Adrenal gland (tissue), 12 donors: ENCODE measurements around the gene GALNT6. TPM values are rescaled to one million over a fixed set of nuclear protein-coding genes. Genes with fewer than 3 reads are reported as not detected.

Experiments
- DNase-seq, 7 donors: peaks; one replicate each; pipeline ENCODE4 v3.0.0-alpha.2; 2019 to 2020
- H3K27ac ChIP-seq, 5 donors: fragments of 200-600 bp; sonication (generic) in 4 of 5; 1 replicate in 3 of 5; 2 replicates in 2 of 5; pipeline versions ENCODE4 v1.5.1 to v1.8.0; 2016 to 2020; ENCODE audit warnings: mild to moderate bottlenecking in 1 of 5
- H3K27me3 ChIP-seq: fragments of 200-600 bp; 2 replicates; pipeline ENCODE4 v1.8.0; 2021
- H3K36me3 ChIP-seq, 2 donors: fragments of 200-600 bp; replicated peaks in 1 of 2; 1 replicate in 1 of 2; 2 replicates in 1 of 2; pipeline versions ENCODE4 v1.5.1 to v1.8.0; 2018 to 2022
- H3K4me1 ChIP-seq, 2 donors: fragments of 200-600 bp; replicated peaks in 1 of 2; 1 replicate in 1 of 2; 2 replicates in 1 of 2; pipeline versions ENCODE4 v1.5.1 to v1.8.0; 2018 to 2021
- H3K4me3 ChIP-seq, 4 donors: fragments of 200-600 bp; sonication (generic) in 3 of 4; one replicate each; pipeline ENCODE4 v1.5.1; 2016 to 2018
- H3K9me3 ChIP-seq, 3 donors: fragments of 200-600 bp; sonication (generic) in 1 of 3; replicated peaks in 1 of 3; 1 replicate in 2 of 3; 2 replicates in 1 of 3; pipeline versions ENCODE4 v1.5.1 to v1.8.0; 2016 to 2021
- POLR2A ChIP-seq, 2 donors: fragments of 450-650 bp; IDR thresholded peaks; one replicate each; pipeline ENCODE4 v1.6.1; 2017; ENCODE audit warnings: antibody characterized with exemption in 2 of 2, mild to moderate bottlenecking in 2 of 2, moderate library complexity in 1 of 2
- WGBS, 4 donors: extraction: QIAGEN DNeasy Blood & Tissue Kit in 2 of 4; methylation state at CpG; one replicate each; pipeline versions ENCODE4 v1.1.5 to v1.1.7; 2013 to 2017; 5-methylcytosine and 5-hydroxymethylcytosine counted together
- intact Hi-C, 2 donors: fragments of 100-400 bp; cut with DNase I; formaldehyde crosslinking; loops; one replicate each; pipeline versions ENCODE4 v1.14.1 to v1.15.0; 2022 to 2023
- polyA plus RNA-seq, 3 donors: library from polyadenylated mRNA; stranded (reverse); fragments of 200-250 nt in 2 of 3; fragments of 350-450 nt in 1 of 3; fragmentation: Illumina TruSeq in 1 of 3; extraction: RNeasy Lipid Tissue Mini Kit (QIAGEN cat#74804) in 1 of 3; gene quantifications; one replicate each; pipeline ENCODE4 v1.2.3, GENCODE V29; 2013 to 2014
- total RNA-seq, 9 donors: library from RNA; depleted of rRNA in 4 of 9; stranded (reverse); fragments of >200 nt in 4 of 9; fragments of 120-200 nt in 1 of 9; fragmentation: NEBNext Ultra II Directional in 1 of 9; extraction: Animal tissue kit (Norgen Biotek cat#: 25700) in 1 of 9; gene quantifications; one replicate each; pipeline versions ENCODE4 v1.1.0 to v1.2.4, GENCODE V29; 2013 to 2023
- TF ChIP-seq, protein P1 (sequence below), 6 experiments: fragments of 450-650 bp in 4 of 6; fragments of 200-600 bp in 2 of 6; sonication (generic) in 1 of 6; IDR thresholded peaks; 1 replicate in 5 of 6; 2 replicates in 1 of 6; pipeline versions ENCODE4 v1.5.1 to v1.8.0; 2016 to 2021; ENCODE audit warnings: antibody characterized with exemption in 6 of 6, mild to moderate bottlenecking in 2 of 6, moderate library complexity in 1 of 6
- donor health status: healthy with polysubstance abuse.
- donor health status: Bipolar disorder and iron deficiency.
- donor health status: DM: yes; HTN: yes; CAD: no.
- donor health status: DM: no; HTN: no; CAD: no.
- donor health status: DM: no; HTN: no; CAD: no.
- donor health status: DM: yes; HTN: yes; CAD: no.

Gene GALNT6
- total and polyA plus RNA-seq, 12 donors: 0.66 to 11.0 (median 5.1) TPM

DNA sequence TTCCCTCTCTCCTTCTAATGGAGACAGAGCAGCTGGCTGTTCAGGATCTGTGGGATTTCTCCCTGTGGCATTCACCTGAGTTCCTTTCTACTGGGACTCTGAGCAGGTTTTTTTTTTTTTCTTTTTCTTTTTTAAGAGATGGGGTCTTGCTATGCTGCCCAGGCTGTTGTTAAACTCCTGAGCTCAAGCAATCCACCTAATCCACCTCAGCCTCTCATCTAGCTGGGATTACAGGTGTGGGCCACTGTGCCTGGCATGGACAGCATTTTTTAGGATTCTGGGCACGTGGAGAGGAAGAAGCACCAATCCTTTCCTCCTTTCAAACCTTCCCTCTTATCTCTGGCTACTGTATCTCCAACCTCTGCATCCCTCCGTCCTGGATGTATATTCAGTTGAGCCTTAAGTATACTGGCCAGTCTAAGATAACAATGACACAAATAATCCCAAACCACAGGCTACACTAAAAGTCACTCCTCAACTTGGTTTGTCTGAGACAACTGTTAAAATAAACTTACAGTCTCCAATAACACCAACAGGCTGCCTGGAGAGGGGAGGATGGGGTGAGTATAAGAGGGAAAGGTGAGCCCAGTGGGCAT, 28.4 kb downstream of the GALNT6 start:
- Histone ChIP-seq H3K36me3 (no peaks in the 10 kb centered on the region), H3K27me3 (no peaks in the 10 kb centered on the region), H3K27ac (no peak overlapping the region), H3K9me3 (no peaks in the 10 kb centered on the region), H3K4me3 (no peak overlapping the region), H3K4me1 (no peaks in the 10 kb centered on the region)
- TF ChIP-seq, protein P1, sequence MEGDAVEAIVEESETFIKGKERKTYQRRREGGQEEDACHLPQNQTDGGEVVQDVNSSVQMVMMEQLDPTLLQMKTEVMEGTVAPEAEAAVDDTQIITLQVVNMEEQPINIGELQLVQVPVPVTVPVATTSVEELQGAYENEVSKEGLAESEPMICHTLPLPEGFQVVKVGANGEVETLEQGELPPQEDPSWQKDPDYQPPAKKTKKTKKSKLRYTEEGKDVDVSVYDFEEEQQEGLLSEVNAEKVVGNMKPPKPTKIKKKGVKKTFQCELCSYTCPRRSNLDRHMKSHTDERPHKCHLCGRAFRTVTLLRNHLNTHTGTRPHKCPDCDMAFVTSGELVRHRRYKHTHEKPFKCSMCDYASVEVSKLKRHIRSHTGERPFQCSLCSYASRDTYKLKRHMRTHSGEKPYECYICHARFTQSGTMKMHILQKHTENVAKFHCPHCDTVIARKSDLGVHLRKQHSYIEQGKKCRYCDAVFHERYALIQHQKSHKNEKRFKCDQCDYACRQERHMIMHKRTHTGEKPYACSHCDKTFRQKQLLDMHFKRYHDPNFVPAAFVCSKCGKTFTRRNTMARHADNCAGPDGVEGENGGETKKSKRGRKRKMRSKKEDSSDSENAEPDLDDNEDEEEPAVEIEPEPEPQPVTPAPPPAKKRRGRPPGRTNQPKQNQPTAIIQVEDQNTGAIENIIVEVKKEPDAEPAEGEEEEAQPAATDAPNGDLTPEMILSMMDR (IDR thresholded peaks at IDR 0.05): no peak
- no peak for TF ChIP-seq POLR2A (IDR thresholded peaks at IDR 0.05)
- intact Hi-C loops: no loop called here
- DNase-seq: no peak
- 76 to 87% (median 80%) methylated on average over 2 of the region's 2 CpGs for WGBS, 4 donors

DNA sequence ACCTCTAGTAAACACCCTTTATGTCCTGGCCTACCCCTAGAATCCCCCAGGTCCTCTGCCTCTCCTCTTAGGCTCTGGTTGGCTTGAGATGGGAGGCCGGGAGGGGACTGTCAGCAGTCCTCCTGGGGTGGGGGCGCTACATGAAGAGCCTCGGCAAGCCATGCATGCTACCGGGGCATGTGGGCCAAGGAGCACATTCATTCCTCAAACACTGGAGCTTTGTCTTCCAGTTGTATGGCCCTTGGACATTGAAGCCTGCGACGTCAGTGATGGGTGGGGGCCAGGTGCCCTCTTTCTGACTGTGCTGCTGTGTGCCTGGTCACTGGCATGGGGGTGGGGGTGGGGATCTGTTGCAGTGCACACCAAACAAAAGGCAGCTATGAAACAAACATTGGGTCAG, 28.9 kb downstream of the GALNT6 start:
- Histone ChIP-seq H3K27me3 (no peaks in the 10 kb centered on the region), H3K36me3 (no peaks in the 10 kb centered on the region), H3K9me3 (no peaks in the 10 kb centered on the region), H3K4me3 (no peak overlapping the region), H3K4me1 (no peaks in the 10 kb centered on the region), H3K27ac (no peak overlapping the region)
- 87 to 95% (median 91%) methylated on average over 2 to 6 of the region's 6 CpGs for WGBS, 4 donors
- TF ChIP-seq, protein P1 (IDR thresholded peaks at IDR 0.05): no peak
- TF ChIP-seq POLR2A (IDR thresholded peaks at IDR 0.05): no peak
- DNase-seq: no peak
- intact Hi-C loops: no loop called here

DNA sequence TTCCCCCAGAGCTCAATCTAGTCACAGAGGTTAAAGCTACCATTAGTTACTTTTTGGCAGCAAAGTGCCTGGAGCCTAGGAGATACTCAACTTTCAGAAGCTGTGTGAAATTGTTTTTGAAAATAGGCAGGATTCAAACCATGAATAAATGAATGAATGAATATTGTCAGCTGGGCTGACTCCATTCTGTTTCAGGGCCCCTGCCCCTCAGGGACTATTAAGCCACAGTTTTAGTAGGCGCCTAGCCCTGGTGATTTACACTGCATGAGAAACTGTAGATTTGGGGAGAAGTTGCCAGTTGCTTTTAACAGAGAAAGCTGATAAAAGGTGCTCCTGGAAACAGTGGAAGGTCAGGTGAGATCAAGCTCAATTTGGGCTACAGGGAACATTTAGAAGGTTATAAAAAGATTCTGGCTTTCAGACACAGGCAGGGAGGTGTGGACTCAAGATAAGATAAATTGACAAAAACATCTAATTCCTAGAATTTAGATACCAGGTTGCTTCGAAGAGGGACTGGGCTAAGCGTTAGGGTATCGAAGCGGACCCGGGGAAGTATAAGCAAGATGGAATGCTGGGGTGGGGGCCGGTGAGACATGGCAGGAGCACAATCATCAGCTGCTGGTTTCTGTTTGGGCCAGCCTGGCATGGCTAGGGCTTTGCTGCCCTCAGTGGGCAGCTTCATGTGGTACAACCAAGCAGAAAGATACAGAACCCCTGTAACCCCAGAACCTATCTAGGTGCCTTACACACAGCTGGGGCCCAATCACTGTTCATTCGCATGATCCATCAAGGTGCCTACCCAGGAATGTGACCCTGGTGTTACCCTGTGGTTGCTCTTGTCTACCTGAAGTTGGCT, 29.8 kb downstream of the GALNT6 start:
- 71 to 78% (median 77%) methylated on average over 7 to 8 of the region's 8 CpGs for WGBS, 4 donors

DNA sequence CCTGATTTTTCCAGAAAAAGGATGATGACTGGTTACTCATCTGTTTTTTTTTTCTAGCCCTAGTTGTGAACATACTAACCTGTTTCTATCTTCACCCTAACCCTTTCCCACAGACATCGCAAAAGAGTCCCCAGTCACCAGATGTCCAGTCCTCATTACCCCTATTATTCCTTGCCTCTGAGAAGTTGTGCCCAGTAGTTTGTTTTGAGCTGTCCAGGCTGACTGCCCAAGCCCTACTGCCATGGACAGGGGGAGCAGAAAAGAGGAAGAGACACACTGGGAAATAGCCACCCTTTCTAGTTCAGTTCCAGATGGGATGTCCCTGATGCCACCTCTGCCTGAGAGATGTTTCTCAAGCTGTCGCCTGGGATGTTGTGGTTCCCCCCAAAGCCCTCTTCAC, 30.9 kb downstream of the GALNT6 start:
- no peaks in the 10 kb centered on the region for H3K9me3 ChIP-seq
- intact Hi-C loops: no loop called here
- no peaks in the 10 kb centered on the region for H3K36me3 ChIP-seq
- H3K4me3 ChIP-seq: no peak overlapping the region
- no peak overlapping the region for H3K27ac ChIP-seq
- 85 to 100% (median 89%) methylated on average over 2 of the region's 2 CpGs for WGBS, 4 donors
- TF ChIP-seq, protein P1 (IDR thresholded peaks at IDR 0.05): no peak
- no peak for TF ChIP-seq POLR2A (IDR thresholded peaks at IDR 0.05)
- no peaks in the 10 kb centered on the region for H3K27me3 ChIP-seq
- no peaks in the 10 kb centered on the region for H3K4me1 ChIP-seq
- no peak for DNase-seq

More for the DNA sequence above, 29.8 kb downstream of the GALNT6 start:
- Histone ChIP-seq H3K4me3 (no peak overlapping the region), H3K27me3 (no peaks in the 10 kb centered on the region), H3K9me3 (no peaks in the 10 kb centered on the region), H3K27ac (no peak overlapping the region), H3K36me3 (no peaks in the 10 kb centered on the region), H3K4me1 (no peaks in the 10 kb centered on the region)
- intact Hi-C loops: no loop called here
- TF ChIP-seq, protein P1 (IDR thresholded peaks at IDR 0.05): no peak
- TF ChIP-seq POLR2A (IDR thresholded peaks at IDR 0.05): no peak
- DNase-seq: no peak
